Esophagus mucosa (tissue), 1 donor: ENCODE results near the gene ARL8A. TPM values are rescaled to one million over a fixed set of nuclear protein-coding genes. Genes with fewer than 3 reads are reported as not detected.
"Not testable (repeated sequence)": the region's sequence is repeated elsewhere in the genome, so short reads cannot be mapped to it uniquely, and the experiment has no call there.

Experiments used
- ATAC-seq: fragments of 200-7000 bp; cut with Tn5 transposase; one replicate; pipeline ENCODE4 v1.9.1; 2020
- total RNA-seq: library from RNA; stranded (reverse); gene quantifications from one replicate; pipeline ENCODE4 v1.2.4, GENCODE V29; 2023
- donor health status: DM: yes; HTN: yes; CAD: no.

The ARL8A gene
- total RNA-seq, 1 donor from 2014 or later = 38.3 TPM

DNA sequence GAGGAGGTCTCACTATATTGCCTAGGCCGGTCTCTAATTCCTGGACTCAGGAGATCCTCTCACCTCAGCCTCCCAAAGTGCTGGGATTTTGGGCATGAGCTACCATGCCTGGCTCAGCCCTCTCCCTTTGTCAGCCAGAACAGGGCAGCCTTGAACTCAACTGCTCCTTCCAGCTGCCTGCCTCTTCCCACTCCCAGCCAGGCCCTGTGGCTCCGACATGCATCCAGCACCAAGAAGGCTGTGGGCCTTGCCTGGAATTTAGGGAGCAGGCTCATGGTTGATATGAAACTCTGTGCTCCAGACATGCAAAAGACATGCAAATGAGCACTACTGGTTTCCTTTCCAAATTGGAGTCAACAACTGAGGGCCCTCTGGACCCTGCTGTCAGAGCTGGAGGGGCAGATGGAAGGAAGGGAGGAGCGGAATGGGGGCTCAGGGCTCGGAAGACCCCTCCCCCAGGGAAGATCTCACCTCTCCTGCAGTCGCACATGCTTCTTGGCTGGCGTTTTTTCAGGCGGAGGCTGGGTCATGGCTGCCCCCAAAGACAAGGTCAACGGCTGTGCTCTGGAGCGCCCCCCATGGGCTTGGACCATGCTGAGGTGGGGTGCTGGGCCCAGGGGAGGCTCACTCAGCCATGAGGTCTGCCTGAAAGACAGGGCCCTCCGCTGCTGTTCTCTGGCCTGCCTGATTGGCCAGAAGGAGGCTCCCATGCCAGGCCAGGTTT, 14.4 kb upstream of the ARL8A start:
- ATAC-seq = no peak

DNA sequence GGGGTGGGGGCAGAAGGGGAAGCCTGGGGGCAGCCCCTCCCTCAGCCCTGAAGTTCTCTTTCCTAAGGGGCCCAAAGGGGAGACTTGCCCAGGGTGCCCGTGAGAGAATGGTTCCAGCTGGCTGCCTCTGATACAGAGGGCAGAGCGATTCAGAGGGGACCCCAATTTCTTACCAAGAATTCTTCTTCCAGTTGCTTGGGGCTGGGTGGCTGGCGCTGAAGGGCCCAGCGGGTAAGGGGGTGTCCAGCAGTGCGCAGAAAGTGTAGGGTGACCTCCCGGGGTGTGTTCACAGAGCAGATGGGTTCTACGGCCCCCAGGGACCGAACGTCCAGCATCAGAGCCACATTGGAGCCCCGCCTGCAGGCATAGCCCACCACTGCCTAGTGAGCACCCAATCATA, 13.4 kb upstream of the ARL8A start:
- no peak for ATAC-seq

DNA sequence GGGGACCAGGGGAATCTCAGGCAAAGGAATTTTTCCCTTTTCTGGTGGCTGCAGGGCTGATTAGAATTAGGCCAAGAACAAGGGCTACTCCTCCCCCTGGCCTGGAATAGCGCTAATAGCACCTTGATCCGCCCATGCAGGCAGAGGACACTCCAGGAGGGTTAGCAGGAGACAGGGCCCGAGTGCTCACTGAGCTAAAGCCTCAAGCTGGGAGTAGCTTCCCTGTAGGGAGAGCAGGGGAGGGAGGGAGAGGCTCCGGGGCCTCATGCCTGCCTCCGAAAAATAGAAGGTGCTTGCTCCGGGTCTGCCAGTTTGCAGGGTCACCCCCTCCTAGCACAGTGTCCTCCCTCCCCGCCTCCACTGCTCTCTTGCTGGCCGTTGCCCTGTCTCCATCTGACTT, 12.1 kb upstream of the ARL8A start:
- ATAC-seq = no peak

DNA sequence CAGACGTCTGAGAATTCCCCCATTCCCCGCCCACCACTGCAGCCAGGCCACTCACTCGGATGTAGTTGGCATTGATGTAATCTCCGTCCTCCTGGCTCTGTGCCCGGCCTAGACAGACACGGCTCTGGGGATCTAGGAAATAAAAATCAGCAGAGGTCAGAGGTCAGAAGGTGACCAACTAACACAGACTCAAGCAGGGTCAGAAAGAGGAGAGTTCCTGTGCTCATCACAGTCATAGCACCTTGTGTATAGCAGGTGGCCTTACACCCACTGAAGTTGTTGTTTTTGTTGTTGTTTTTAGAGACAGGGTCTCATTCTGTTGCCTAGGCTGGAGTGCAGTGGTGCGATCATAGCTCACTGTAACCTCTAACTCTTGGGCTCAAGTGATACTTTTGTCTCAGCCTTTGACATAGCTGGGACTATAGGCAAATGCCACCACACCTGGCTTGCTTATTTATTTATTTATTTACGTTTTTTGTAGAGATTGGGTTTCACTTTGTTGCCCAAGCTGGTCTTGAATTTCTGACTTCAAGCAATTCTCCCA, 11.0 kb upstream of the ARL8A start:
- ATAC-seq = no peak

DNA sequence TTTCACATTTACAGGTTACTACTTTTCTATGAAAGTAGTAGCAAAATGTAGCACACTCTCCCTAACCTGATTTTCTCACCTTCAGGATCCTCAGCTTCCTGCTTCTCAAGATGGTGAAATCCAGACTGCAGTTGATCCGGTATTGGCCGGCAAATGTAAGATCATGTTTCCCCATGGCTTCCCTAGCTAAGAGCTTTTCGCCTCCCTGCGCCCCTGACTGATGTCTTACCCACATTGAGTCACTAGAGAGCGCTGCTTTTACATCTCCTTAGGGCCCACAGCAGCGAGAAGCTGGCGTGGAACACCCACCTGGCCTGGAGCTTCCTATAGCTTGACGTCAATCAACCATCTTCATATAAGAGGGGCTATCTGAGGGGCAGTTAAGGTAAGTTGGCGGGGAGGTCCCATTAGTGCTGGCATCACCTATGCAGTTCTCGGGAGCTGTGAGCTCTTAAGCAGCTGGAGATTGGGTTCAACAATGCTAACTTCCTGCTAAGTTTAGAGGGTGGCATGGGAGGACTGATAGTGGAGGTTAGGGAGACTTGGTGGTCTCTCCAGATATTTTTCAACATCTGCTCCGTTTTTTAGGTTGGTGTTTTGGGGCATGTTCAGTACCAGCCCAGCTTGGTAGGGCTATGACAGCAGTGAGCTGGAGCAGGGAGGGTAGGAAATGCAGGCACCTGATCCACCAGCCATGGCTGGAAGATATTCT, 10.4 kb upstream of the ARL8A start:
- ATAC-seq = peak; percentile 66

DNA sequence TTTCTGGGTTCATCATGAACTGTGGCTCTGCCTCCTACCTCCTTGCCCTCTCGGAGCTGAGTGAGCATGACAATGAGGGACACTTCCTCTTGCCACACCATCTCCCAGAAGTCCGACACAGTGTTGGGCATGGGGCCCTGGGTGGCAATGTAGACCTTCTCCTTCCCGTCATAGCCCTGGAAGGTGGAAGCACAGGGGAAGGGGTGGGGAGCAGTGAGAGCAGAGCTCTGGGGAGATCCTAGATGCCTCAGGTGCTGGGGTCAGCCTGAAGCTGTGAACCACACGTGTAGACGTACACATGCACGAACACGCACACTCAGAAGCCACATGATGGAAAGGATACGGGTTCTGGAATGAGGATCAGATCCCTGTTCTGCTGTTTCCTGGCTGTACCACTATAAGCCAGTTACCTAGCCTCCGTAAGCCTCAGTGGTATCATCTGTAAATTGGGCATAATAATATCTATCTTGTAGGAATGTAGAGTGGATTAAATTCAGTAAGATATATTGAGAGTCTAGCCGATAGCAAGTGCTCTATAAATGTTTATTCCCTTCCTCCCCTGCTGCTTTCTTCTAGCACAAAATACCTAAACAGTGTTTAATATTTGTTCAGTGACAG, 9.7 kb upstream of the ARL8A start:
- ATAC-seq = no peak

DNA sequence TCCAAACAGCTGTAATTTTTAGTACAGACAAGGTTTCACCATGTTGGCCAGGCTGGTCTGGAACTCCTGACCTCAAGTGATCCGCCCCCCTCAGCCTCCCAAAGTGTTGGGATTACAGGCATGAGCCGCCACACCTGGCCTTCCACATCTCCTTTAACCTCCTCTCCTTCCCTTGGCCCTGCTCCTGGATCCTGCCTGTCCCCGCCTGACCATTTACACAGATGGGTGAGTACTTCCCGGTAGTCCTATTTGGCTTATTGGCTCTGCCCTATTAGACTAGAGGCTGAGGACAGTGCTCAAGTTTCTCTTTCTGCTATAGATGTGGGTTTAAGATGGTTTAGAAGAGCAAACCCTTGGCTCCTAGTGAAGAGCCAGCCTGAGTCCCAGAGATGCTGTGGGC, 8.7 kb upstream of the ARL8A start:
- no peak for ATAC-seq

DNA sequence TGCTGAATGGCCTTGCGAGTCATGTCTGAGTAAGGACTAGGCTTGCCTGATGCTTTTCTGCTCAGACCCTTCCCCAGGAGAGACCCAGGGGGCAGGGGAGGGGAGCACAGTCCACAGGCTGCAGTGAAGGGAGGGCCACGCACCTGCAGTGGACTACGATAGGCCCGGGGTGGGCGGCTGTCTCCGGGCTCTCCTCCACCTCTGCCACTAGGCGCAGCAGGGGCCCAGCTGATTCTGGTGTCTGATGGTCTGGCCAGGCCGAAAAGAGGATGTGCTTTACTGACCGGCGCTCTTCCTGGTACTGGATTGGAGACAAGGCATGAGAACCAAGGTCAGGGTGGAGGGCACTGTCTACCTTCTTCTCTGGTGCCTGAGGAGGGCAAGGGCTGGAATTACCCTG, 7.9 kb upstream of the ARL8A start:
- no peak for ATAC-seq

DNA sequence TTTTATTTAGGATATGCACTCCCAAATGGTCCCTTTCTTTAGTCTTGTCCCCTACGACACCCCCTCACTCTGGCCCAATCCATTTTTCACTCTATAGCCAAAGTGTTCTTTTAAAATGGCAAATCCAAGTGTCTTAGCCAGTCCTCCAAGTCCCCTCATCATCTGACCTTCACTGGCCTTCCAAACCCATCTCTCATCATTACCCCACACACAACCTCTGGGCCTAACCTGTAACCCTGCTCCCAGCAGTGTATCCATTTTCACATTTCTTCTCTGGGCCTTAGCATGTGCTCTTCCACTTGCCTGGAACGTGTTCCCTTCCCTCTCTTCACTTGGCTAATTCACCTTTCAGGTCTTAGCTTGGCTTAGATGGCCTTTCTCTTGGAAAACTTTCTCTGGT, 6.5 kb upstream of the ARL8A start:
- no peak for ATAC-seq

DNA sequence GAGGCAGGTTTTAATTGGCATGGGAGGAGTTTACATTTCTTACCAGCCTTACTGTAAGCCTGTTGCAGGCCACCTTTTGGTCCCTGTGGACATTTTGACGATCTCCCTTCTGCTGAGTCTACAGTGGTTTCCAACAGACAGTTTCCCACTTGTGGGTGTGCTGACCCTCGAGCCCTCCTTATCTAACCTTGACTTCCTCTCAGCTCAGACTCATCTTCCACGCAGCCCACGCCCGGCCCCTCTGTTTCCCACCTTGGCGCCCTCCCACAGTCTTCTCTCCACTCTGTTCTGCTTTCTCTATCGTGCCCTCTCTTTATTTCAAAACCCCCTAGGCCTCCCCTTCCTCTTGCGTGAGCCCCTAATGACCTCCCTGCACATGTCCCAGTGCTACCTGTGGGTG, 6.1 kb upstream of the ARL8A start:
- ATAC-seq = no peak

DNA sequence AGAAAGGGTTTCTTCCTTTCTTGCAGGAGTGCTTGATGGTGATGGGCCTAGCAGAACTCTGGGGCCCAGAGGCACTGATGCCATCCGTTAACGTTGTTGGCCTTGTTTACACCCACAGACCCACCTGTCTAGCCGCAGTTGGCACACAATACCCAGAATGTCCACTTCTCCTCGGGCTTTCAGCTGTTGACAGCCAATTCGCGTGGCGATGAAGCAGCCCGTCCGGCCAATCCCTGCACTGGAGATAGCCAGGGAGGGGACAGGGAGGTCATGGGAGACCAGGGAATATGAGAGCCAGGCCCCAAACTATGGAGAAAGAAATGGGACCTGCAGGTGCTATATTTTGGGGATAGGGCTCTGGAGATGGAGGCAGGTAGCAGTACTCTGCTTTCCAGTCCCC, 5.7 kb upstream of the ARL8A start:
- no peak for ATAC-seq

DNA sequence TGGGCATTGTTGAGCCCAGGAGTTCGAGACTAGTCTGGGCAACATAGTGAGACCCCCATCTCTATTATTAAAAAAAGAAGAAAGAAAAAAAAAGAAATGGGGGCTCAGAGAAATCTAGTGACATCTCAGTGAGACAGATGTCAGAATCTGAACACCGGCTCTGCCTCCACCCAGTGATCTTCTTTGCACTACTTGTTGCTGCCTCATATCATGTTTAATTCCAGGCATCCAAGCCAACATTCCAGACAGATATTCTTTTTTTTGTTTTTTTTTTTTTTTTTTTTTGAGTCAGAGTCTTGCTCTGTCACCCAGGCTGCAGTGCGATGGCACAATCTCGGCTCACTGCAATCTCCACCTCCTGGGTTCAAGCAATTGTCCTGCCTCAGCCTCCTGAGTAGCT, 5.0 kb upstream of the ARL8A start:
- no peak for ATAC-seq

DNA sequence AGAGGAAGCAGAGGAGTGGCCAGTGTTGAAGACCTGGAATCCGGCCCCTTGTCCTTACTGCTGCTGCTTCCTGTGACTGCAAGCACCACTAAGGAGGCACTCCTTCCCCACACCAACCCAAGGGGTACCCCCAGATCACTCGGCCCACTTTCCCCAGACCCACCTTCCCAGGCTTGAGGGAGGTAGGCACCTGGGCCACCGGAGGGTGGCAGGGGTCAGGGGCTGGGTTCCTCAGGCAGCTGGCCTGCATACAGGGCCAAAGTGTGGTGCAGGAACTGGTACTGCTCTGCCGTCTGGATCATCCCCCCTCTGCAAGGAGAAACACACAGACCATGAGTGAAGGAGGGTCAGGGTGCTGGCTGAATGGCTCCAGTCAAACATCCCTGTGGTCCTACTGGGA, 3.9 kb upstream of the ARL8A start:
- no peak for ATAC-seq

DNA sequence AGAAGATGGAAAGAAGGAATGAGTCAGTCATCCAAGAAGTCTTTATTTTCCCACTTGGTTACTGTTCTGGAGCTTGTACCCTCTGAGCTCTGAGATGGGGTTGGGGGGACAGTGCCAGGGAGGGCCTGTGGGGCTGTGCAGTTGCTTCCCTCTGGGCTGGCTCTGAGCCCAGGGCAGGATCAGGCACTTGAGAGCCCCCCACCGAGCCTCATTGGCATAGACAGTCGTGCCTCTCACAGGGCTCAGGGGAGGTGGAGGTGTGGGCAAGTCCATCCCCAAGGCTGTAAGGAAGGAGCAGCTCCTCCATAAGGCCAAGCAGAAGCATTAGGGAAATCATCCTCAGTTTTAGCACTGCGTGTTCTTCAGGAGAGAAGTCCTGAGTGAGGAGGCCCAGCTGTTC, 2.5 kb upstream of the ARL8A start:
- no peak for ATAC-seq

DNA sequence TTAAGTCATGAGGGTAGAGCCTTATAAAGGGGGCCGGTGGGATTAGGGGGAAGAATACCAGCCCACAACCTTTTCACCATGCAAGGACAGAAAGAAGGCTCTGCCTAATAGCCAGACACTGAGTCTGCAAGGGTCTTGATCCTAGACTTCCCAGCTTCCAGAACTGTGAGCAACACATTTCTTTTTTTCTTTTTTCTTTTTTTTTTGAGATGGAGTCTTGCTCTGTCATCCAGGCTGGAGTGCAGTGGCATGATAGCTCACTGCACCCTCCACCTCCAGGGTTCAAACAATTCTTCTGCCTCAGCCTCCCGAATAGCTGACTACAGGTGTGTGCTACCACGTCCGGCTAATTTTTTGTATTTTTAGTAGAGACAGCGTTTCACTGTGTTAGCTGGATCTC, 1.7 kb upstream of the ARL8A start:
- no peak for ATAC-seq

DNA sequence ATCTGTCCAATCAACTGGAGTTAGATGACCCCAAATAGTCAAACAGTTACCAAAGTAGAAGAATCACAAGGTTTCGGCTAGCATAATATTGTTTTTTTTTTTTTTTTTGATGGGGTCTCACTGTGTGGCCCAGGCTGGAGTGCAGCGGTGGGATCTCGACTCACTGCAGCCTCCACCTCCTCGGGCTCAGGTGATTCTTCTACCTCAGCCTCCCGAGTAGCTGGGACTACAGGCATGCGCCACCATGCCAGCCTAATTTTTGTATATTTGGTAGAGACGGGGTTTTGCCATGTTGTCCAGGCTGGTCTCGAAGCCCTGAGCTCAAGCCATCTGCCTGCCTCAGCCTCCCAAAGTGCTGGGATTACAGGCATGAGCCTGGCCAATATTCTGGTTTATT, 1.2 kb upstream of the ARL8A start:
- not testable (repeated sequence) for ATAC-seq

DNA sequence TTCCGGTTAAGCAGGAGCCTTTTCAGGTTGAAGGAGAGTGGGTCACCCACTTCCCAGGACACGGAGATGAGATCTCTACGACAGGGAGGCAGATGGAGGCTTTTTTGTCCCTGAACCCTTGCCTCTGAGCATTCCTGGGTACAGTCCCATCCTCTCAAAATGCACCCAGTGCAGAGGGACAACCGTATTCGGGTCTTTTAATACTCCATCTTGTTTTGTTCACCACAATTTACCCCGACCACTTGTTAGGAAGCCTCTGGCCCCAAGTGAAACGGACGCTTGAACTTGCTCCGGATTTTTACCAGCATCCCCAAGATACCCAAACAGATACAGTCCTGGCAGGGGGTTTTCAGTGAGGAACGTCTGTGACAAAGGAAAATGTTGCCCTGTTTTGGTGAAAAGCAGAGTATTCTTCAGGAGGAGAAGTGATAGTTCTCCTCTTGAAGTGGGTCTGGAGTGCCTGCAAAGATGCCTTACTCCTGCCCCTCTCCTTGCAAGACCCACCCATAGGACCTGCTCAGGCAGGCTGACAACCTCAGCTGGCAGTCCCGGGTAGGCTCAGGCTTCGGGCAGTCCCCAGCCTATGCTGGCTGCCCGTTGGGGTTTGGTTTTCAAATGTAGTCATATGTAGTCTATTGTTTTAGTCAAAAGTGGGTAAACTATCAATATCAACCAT, 669 bp upstream of the ARL8A start:
- ATAC-seq = no peak

DNA sequence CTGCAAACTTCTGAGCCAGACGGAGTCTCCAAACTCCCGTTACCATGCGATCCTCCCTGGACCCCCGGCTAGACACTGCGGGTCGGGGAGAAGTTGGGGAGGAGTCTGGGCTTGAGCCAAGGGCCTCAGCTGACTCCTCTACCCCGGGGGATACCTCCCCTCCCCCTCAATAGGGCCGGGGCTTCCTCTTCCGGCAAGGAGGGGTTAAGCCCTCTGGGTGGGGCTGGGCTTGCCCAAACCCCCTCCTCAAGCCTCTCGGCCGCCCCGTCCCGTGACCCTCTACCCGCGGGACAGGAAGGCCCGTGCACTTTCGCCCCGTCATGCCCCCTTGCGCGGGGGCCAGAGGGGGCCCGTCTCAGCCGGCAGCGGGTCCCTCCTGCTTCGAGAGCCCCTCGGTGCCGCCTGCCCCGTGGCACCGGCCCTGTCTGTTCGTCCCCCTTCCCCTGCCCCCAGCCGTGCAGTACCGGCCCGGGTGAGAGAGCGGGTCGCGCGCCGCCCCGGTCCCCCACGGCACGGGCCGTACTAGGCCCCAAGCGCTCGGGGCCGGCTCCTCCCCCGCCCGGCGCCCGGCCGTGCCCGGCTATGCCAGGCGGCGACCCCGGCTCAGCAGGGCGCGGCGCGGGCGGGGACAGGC, 652 bp downstream of the ARL8A start:
- peak; percentile 60 for ATAC-seq

DNA sequence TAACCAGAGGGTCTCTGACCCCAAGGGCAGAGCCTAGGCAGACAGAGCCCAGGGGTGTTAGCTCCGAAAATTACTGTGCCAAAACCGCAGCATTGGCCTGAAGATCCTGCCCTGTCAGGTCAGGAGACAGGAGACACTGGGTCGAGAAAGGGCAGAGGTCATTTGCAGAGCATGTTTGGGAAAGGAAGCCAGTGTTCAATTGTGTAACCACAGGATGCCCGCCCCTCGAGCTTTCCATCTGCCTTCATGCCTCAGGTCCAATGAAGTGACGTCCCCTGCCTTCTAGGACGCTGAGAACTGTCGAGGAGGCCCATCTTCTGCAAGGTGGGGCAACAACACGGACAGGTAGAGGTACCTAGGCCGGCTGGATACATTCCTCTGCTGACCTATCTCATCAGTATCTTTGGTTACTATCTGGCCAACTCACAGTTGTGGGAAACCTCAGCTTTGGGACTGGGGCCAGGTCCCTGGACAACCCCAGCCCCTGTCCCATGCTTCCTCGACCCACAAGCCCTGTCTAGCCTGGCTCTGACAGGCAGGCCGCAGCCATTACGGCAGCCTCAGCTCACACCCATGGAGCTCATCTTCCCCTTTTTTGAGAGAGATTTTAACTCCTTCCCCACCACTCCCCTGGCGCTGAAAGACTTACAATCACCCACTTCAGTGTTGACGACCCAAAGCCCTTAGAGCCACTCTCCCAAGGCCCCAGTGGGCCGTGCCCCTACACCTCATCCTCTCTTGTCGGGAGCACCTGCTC, 1.3 kb downstream of the ARL8A start:
- peak; percentile 44 for ATAC-seq

DNA sequence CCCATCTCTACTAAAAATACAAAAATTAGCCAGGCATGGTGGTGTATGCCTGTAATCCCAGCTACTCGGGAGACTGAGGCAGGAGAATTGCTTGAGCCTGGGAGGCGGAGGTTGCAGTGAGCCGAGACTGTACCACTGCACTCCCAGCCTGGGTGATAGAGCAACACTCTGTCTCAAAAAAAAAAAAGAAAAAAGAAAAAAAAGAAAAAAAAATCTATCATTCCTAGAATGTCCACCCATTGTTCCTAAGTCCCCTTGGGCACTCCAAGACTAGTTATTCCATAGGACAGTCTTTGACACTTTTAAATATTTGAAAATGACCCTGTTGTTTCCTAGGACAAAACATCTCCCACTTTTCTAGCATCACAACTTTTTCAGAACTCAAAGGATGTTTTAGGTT, 3.1 kb downstream of the ARL8A start:
- ATAC-seq = not testable (repeated sequence)

DNA sequence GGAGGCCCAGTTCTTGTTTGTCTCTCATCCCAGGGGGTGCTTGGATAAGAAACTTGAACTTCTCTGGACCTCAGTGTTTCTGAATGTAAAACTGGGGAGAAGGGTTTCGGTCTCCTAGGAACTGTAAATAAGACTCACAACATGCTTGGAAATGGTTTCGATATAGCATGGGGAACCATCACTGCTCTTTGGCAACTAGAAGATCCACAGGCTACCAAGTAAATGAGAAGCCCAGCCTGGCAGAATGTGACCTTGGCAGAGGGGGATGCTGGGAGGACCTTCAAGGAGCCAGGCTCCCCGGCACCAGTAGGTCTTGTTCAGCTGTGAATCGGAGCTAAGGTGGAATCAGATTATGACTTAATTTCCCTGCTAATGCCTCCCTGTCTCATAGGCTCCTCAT, 3.7 kb downstream of the ARL8A start:
- ATAC-seq = no peak

DNA sequence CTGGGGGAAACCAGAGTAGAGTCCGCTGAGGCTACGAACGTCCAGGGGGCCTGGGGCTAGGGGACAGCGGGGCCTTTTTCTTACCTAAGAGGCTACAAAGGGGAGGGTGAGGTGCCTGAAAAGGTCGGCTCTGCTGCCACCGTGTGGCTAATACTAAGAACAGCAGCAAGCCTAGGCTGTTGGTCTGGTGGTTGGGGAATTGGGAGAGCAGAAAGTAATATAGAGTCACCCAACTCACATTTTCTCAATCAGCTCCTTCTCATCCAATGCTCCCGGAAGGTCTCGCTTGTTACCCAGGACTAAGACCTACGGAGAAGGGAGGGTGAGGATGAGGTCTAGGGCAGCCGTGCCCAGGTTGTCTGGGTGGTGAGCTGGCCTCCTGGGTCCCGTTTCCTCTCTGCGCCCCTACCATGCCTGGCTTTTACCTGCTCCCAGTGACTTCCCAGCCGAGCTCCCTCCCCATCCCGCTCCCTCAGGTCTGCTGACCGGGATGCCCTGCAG, 9.3 kb downstream of the ARL8A start:
- ATAC-seq = peak; percentile 55
